GM18505 (cell line): ENCODE results near the gene CGRRF1.
A peak's percentile ranks its signal among the peaks of the same experiment; 100 is the strongest.

Source experiments
- ATAC-seq: cut with Tn5 transposase; IDR thresholded peaks from one replicate; pipeline ENCODE4 v1.9.1; 2021; ENCODE audit not compliant: unreplicated experiment
- POLR2A ChIP-seq: IDR thresholded peaks from 4 replicates; pipeline ENCODE4 v1.6.1; 2011; ENCODE audit warnings: borderline replicate concordance; ENCODE audit not compliant: insufficient read depth, insufficient read length; ENCODE audit errors: extremely low read depth

The CGRRF1 gene

DNA sequence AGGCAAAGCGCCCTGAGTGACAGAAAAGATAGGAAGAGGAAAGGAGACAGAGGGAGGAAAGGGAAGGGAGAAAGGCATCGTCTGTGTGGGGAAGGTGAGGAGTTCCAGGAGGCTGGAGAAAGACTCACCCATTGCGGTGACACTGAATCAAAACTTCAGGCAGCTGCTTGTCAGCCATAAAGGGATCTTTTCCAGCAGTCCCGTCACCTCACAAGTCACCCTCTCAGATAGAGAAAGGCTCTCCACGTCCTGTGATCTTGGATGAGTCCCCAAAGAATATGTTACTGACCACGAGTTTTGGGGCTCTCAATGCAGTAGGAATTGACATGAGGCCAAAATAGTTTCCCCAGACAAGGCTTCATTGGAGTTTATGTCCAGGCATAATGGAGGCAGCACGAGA is 11.1 kb upstream of the CGRRF1 start:
- no peak for TF ChIP-seq POLR2A
- no peak for ATAC-seq

DNA sequence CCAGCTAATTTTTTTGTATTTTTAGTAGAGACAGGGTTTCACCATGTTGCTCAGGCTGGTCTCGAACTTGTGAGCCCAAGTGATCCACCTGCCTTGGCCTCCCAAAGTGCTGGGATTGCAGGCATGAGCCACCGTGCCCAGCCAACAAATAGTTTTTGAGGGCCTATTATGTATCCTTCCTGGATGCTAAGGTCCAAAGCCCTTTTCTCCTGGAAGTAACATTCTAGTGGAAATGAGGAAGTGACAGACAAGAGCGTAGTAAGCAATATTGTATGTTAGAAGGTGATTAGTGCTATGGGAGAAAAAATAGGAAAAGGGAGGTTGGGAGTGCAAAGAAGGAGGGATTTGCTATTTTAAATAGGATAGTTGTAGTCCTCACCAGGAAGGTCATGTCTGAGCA is 9.0 kb upstream of the CGRRF1 start:
- no peak for ATAC-seq
- no peak for TF ChIP-seq POLR2A

DNA sequence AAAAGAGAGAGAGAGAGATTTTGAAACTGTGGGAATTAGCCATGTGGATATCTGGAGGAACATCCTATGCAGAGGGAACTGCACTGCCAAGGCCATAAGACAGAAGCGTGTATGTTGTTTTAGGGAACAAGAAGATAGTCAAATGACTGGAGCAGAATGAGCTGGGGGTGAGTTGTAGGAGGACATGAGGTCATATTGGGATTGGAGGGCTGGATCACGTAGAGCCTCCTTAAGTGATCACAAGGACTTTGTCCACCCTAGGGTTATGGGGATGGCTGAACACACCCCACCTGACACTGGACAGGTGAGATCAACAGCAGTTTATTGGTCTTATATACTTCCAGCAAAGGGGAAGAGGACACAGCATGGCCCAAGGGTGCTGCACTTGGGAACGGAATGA is 8.2 kb upstream of the CGRRF1 start:
- ATAC-seq, result no peak

DNA sequence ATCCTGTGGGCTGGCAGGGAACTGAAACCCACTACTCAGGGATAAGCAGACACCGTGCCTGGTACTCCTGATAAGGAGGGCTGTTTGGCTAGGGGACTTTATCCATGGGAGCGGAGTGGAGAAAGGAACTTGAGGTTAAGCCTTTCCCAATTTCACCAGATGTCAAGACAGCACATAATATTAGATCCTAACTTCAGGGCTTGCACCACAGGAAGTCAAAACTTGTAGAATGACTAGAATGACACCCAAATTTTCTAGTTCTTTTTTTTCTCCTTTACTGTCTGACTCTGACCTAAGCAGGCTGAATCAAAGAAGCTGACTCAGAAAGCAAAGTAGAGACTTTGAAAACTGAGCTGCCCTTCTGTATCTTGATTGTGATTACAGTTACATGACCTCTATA is 7.1 kb upstream of the CGRRF1 start:
- no peak for ATAC-seq
- TF ChIP-seq POLR2A, result no peak

More for the DNA sequence above, 8.2 kb upstream of the CGRRF1 start:
- no peak for TF ChIP-seq POLR2A

DNA sequence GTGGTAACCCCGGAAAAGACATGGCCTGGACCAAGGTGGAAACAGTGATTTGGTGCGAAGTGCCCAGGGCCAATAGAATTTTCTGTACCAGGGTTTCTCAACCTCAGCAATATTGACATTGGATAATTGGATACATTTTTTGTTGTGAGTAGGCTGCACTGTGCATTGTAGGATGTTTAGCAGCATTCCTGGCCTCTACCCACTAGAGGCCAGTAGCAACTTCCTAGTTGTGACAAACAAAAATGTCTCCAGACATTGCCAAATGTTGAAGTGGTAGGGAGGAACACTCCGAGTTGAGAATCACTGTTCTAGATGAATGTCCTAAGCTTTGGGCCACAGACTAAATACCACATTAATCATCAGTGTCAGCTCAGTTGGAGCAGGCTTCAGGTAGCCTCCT is 6.2 kb upstream of the CGRRF1 start:
- no peak for ATAC-seq
- no peak for TF ChIP-seq POLR2A

DNA sequence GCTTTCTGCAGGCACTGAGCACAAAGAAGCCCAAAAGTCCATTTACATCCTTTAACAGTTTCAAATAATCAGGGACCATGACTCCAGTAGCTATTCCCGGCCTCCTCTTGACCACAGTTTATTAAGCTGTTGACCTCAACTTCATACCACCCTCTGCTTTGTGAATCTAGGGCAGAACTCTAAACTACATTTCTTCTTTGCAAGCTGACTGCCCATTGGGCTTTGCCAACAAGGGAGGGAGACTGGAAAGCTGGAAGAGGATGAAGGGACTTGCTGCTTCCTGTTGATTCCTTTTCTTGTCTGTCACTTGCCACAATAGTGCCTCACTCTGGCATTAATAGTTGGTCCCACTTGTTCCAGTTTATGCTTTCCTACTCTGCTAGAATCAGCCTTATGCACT is 2.7 kb downstream of the CGRRF1 start:
- ATAC-seq, result no peak
- no peak for TF ChIP-seq POLR2A

DNA sequence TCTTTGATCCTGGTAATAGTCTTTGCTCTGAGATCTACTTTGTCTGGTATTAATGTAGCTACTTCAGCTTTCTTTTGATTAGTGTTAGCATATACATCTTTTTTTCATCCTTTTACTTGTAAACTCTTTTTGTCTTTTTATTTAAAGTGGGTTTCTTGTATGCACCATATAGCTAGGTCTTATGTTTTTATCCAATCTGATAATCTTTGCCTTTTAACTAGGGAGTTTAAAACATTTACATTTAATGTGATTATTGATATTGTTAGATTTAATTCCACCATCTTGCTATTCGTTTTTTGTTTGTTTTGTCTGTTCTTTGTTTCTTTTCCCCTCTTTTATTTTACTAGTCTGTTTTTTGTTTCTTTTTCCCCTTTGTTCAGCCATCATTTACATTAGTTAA is 6.0 kb downstream of the CGRRF1 start:
- TF ChIP-seq POLR2A, result no peak
- no peak for ATAC-seq

DNA sequence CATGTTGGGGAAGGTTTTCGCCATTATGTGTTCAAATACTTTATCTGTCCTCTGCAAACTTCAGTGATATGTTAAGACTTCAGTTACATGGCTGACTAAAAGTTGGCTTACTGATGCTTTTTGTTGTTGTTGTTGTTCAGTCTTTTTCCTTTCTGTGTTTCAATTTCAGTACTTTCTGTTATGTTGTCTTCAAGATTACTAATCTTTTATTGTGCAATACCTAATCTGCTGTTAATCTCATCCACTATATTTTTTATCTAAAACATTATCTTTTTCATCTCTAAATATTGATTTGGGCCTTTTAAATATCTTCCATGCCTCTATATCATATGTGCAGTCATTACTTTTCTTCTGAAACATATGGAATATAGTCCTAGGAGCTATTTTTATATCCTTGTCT is 7.0 kb downstream of the CGRRF1 start:
- ATAC-seq, result no peak
- TF ChIP-seq POLR2A, result no peak

DNA sequence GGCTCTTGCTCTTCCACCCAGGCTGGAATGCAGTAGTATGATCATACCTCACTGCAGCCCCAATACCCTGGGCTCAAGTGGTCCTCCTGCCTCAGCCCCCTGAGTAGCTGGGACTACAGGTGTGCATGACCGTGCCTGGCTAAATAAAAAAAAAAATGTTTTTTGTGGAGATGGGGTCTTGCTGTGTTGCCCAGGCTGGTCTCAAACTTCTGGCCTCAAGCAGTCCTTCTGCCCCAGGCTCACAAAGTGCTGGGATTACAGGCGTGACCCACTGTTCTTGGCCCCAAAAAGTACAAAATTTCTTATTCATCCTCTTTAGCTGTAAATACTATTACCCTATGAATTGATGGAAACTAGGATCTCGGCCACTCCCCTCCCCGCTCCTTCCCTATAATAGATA is 14.7 kb downstream of the CGRRF1 start:
- no peak for ATAC-seq
- no peak for TF ChIP-seq POLR2A

DNA sequence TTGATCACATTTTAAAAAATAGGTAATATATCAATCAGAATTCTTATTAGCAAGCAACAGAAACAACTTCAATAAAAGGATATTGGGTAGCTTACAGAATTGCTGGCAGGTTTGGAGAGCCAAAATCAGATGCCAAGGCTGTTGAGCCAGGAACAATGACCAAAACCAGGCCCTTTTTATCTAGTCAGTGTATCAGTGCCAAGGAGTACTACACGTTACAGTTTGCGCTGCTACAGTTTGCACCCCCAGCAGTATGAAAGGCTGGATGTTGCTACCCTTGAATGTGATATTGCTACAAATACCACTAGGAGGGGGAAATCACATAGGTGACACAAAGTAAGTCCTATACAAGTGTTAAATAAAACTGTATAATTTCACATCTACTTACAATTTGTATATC is 19.3 kb downstream of the CGRRF1 start:
- TF ChIP-seq POLR2A, result no peak
- ATAC-seq, result no peak

DNA sequence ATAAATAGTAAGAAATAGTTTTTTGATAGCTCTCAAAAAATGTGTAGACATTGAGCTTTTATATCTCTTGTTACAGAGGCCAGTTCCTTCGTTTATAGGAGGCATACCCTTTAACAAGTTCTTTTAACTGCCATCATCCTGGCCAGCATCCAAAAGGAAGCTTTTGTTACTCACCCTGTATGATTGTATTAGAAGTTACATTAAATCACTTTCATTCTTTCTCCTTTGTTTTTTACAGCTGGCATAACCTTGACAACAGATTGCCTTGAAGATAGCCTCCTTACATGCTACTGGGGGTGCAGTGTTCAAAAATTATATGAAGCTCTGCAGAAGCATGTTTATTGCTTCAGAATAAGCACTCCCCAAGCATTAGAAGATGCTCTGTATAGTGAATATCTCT is 20.1 kb downstream of the CGRRF1 start:
- ATAC-seq, result no peak
- no peak for TF ChIP-seq POLR2A

DNA sequence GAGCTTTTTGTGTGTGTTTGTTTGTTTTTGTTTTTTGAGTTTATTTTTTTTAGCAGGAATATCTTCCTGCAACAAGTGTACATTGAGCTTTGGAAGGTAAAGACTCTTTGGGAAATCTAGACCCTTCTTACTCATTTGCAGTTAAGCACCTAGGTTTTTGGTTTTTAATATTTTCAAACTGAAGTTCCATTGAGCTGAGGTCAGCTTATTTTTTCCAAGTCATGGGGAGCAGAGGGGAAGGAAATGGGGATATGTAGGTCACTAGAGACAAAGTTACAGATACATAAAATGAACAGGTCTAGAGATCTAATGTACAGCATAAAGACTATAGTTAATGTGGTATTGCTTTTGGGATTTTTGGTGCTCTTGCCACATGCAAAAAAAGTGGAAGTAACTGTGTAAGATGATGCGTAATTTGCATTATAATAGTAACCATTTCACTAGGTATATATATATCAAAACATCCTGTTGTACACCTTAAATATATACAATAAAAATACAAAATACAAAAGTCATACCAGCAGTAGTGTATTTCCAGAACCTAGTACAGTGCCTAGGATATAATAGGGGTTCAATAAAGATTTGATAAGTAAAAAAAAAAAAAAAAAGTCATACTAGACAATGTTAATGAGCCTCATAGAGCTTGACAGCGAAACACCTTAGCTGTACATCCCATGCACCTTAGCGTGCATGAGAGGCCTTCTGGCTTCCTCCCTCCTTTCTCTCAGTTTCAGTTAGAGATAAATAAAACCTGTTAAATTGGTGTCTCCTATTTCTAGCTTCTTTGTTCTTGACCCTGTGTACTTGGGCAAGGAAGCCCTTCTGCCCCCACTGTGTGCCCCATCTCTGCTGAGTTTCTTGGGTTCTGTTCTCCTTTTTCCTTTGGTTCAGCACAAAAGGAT is 22.7 kb downstream of the CGRRF1 start:
- peak; percentile 94 for ATAC-seq
- TF ChIP-seq POLR2A, result peak; percentile 32

DNA sequence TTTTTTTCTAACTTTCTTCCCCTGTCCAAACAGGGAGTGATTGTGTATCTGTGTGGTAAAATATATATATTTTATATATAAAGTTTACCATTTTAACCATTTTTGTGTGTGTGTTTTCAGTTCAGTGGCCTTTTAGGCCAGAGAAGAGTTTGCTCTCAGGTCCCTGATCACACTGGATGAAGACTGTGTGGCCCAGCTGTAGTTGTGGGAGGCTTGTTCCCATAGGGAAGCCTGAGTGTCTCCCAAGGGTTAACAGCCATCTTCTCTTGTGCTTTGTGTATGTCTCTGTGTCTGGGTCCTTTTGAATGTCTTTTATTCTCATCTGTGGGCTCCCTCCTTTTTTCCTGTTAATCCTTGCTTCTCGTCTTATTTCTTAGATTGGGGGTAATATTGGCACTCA is 23.4 kb downstream of the CGRRF1 start:
- TF ChIP-seq POLR2A, result no peak
- ATAC-seq, result peak; percentile 11

DNA sequence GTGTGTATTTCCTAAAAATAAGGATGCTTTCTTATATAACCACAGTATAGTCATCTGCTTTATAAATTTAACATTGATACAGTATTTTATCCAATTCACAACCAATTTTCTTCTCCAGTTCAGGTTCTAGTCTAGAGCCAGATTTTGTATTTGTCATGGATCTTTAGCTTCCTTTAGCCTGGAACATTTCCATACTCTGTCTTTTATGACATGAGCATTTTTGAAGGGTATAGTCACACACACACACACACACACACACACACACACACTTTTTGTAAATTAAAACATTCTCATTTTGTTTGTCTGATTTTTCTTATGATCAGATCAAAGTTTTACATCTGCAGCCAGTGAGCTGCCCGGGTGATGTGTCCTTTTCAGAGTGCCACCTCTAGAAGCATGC is 25.4 kb downstream of the CGRRF1 start:
- ATAC-seq, result no peak
- TF ChIP-seq POLR2A, result no peak
